GM23338 (cell line): ENCODE measurements around the gene MAST3. TPM values are rescaled to one million over a fixed set of nuclear protein-coding genes. Genes with fewer than 3 reads are reported as not detected.
A peak's percentile ranks its signal among the peaks of the same experiment; 100 is the strongest.

Source experiments
- ATAC-seq: fragments of 200-7000 bp; cut with Tn5 transposase; 3 replicates; pipeline ENCODE4 v1.9.1; 2020
- DNase-seq: peaks from one replicate; pipeline ENCODE4 v3.0.0-alpha.2; 2015; ENCODE audit warnings: low spot score
- H2AFZ ChIP-seq: fragments of 200-600 bp; sonication (generic); 2 replicates; pipeline ENCODE4 v1.8.0; 2016; ENCODE audit warnings: antibody characterized with exemption, mild to moderate bottlenecking, moderate library complexity
- H3F3A ChIP-seq: fragments of 200-600 bp; sonication (generic); replicated peaks from 2 replicates; pipeline ENCODE4 v1.8.0; 2017; ENCODE audit warnings: antibody characterized with exemption, mixed run types, low read depth
- H3K27ac ChIP-seq: fragments of 200-600 bp; sonication (generic); 2 replicates; pipeline ENCODE4 v1.6.1; 2016; ENCODE audit warnings: low read depth
- H3K27me3 ChIP-seq: fragments of 200-600 bp; sonication (generic); 2 replicates; pipeline ENCODE4 v1.8.0; 2016; ENCODE audit warnings: mild to moderate bottlenecking, mixed run types, moderate library complexity; ENCODE audit not compliant: insufficient read depth
- H3K36me3 ChIP-seq: fragments of 200-600 bp; sonication (generic); 2 replicates; pipeline ENCODE4 v1.8.0; 2016; ENCODE audit warnings: mild to moderate bottlenecking; ENCODE audit not compliant: insufficient read depth
- H3K4me1 ChIP-seq: fragments of 200-600 bp; sonication (generic); 2 replicates; pipeline ENCODE4 v1.8.0; 2016; ENCODE audit warnings: mild to moderate bottlenecking, moderate library complexity; ENCODE audit not compliant: insufficient read depth
- H3K4me2 ChIP-seq: fragments of 200-600 bp; sonication (generic); 2 replicates; pipeline ENCODE4 v1.7.1; 2017; ENCODE audit warnings: mixed run types
- H3K4me3 ChIP-seq: fragments of 200-600 bp; sonication (generic); 2 replicates; pipeline ENCODE4 v1.6.1; 2016; ENCODE audit warnings: mixed run types
- H3K79me2 ChIP-seq: fragments of 200-600 bp; sonication (generic); replicated peaks from 2 replicates; pipeline ENCODE4 v1.8.0; 2017; ENCODE audit warnings: mild to moderate bottlenecking; ENCODE audit not compliant: insufficient read depth
- H3K9me2 ChIP-seq: fragments of 200-600 bp; sonication (generic); 2 replicates; pipeline ENCODE4 v1.8.0; 2017; ENCODE audit not compliant: insufficient read depth
- H4K20me1 ChIP-seq: fragments of 200-600 bp; sonication (generic); replicated peaks from 2 replicates; pipeline ENCODE4 v1.8.0; 2017; ENCODE audit warnings: mild to moderate bottlenecking; ENCODE audit not compliant: insufficient read depth
- H3K27ac Mint-ChIP-seq: 2 replicates; pipeline ENCODE4 v1.8.0; 2020; ENCODE audit warnings: inconsistent platforms, mild to moderate bottlenecking, moderate library complexity, mixed read lengths
- H3K27me3 Mint-ChIP-seq: 3 replicates; pipeline ENCODE4 v1.8.0; 2022; ENCODE audit warnings: low read depth, mild to moderate bottlenecking, moderate library complexity, mixed read lengths, inconsistent platforms; ENCODE audit not compliant: insufficient read depth, poor library complexity
- H3K36me3 Mint-ChIP-seq: 3 replicates; pipeline ENCODE4 v1.8.0; 2021; ENCODE audit warnings: low read depth, mild to moderate bottlenecking, inconsistent platforms, moderate library complexity, mixed read lengths
- H3K4me1 Mint-ChIP-seq: 3 replicates; pipeline ENCODE4 v1.8.0; 2020; ENCODE audit warnings: mild to moderate bottlenecking, inconsistent platforms, mixed read lengths
- H3K4me3 Mint-ChIP-seq: 3 replicates; pipeline ENCODE4 v1.8.0; 2021; ENCODE audit warnings: moderate library complexity, mild to moderate bottlenecking, inconsistent platforms, mixed read lengths
- H3K9me3 Mint-ChIP-seq: 3 replicates; pipeline ENCODE4 v1.8.0; 2020; ENCODE audit warnings: moderate library complexity, mild to moderate bottlenecking, inconsistent platforms, mixed read lengths
- CREB1 ChIP-seq: fragments of 250-450 bp; sonication (Bioruptor Pico); IDR thresholded peaks from 2 replicates; pipeline ENCODE4 v1.5.0; 2020; ENCODE audit warnings: low read depth, mild to moderate bottlenecking, moderate library complexity
- CTCF ChIP-seq, 2 experiments: fragments of 200-600 bp in 1 of 2; sonication (generic) in 1 of 2; conservative IDR thresholded peaks; 2 replicates each; pipeline versions ENCODE4 v1.5.1 to v1.6.1; 2016 to 2017; ENCODE audit warnings: antibody characterized with exemption in 2 of 2, low read depth in 2 of 2, mild to moderate bottlenecking in 2 of 2, moderate library complexity in 1 of 2
- NANOG ChIP-seq: IDR thresholded peaks from 2 replicates; pipeline ENCODE4 v1.6.1; 2016; ENCODE audit warnings: antibody characterized with exemption, borderline replicate concordance
- REST ChIP-seq: IDR thresholded peaks from one replicate; pipeline ENCODE4 v1.6.1; 2018; ENCODE audit warnings: antibody characterized with exemption; ENCODE audit not compliant: unreplicated experiment
- ZNF462 ChIP-seq: fragments of 250-450 bp; sonication (Bioruptor Pico); IDR thresholded peaks from 2 replicates; pipeline ENCODE4 v1.5.0; 2020; ENCODE audit warnings: mild to moderate bottlenecking, moderate library complexity
- polyA plus RNA-seq: library from polyadenylated mRNA; unstranded; fragments of >200 nt; fragmentation: Nextera tagmentation; extraction: Ambion mirVana; gene quantifications from 2 replicates; pipeline ENCODE4 v1.2.1, GENCODE V29; 2016
- total RNA-seq: library from RNA; depleted of rRNA; stranded (reverse); fragments of >200 nt; shearing (Covaris generic); gene quantifications from 2 replicates; pipeline ENCODE4 v1.2.3, GENCODE V29; 2014

MAST3 gene
- total and polyA plus RNA-seq, 2 experiments from 2014 or later = 5.6 to 8.8 TPM

GRCh38 chr19:18152442-18152816, 54.9 kb downstream of the MAST3 start:
- H4K20me1 ChIP-seq = peaks cover 9% of the 10 kb centered on the region
- TF ChIP-seq NANOG (no peak), REST (no peak), CTCF (conservative IDR thresholded peaks at IDR 0.05; ENCODE audit: low read depth in 2 of 2) (peak; percentile 62 to 63), CREB1 (CRISPR knock-in tag) (no peak), ZNF462 (no peak)
- peak overlapping the region; percentile 55 for H3K4me3 ChIP-seq
- H2AFZ ChIP-seq = no peak overlapping the region
- H3K27ac ChIP-seq = peak overlapping the region; percentile 91
- ATAC-seq = peak; percentile 68
- Mint-ChIP-seq H3K9me3 (no peaks in the 10 kb centered on the region), H3K27ac (peak overlapping the region; percentile 99), H3K4me1 (peaks cover 18% of the 10 kb centered on the region), H3K36me3 (peaks cover 6% of the 10 kb centered on the region), H3K4me3 (peak overlapping the region; percentile 85), H3K27me3 (peaks cover 5% of the 10 kb centered on the region)
- peaks cover 11% of the 10 kb centered on the region; the same call in 1 of the 2 replicates for H3K4me1 ChIP-seq
- H3K79me2 ChIP-seq = peaks cover 7% of the 10 kb centered on the region
- peaks cover 14% of the 10 kb centered on the region for H3F3A ChIP-seq
- H3K27me3 ChIP-seq = no peaks in the 10 kb centered on the region
- H3K4me2 ChIP-seq = peak overlapping the region; percentile 78
- H3K36me3 ChIP-seq = no peaks in the 10 kb centered on the region
- H3K9me2 ChIP-seq = no peaks in the 10 kb centered on the region
- DNase-seq = peak; percentile 100
